ENCODE measurements around the gene TREML4. TPM values are rescaled to one million over a fixed set of nuclear protein-coding genes. Genes with fewer than 3 reads are reported as not detected.

The TREML4 gene
- total and polyA plus RNA-seq, 10 of the 15 experiments (the other 5 are each of a cell fraction or from before 2014, with no cell fraction given) = not detected

GRCh38 chr6:41228616-41229015 is 467 bp downstream of the TREML4 start:
- BruUV-seq (replicated peaks) = no TSS peak
- Histone ChIP-seq H4K20me1 (ENCODE audit: control insufficient read depth, insufficient read depth) (no peaks in the 10 kb centered on the region), H3K9me3 (replicated peaks; ENCODE audit: control insufficient read depth, insufficient read depth, low read length) (no peaks in the 10 kb centered on the region), H3K4me3 (no peak overlapping the region), H3K9ac (ENCODE audit: control insufficient read depth, insufficient read depth, low read length) (no peak overlapping the region), H2AFZ (ENCODE audit: control insufficient read depth, low read depth, low read length) (no peak overlapping the region), H3K4me1 (ENCODE audit: control insufficient read depth, insufficient read depth, low read length) (no peaks in the 10 kb centered on the region), H3K27me3 (replicated peaks in 1 of 2; ENCODE audit: control insufficient read depth in 2 of 2, insufficient read depth in 2 of 2, low read length in 1 of 2) (peaks cover 0 to 3% of the 10 kb centered on the region in 2 experiments; a peak in 1 of 4 replicates), H3K36me3 (ENCODE audit: control insufficient read depth in 2 of 2, insufficient read depth in 2 of 2, low read length in 1 of 2) (no peaks in the 10 kb centered on the region), H3K79me2 (ENCODE audit: control insufficient read depth, insufficient read depth, low read length) (no peaks in the 10 kb centered on the region), H3K4me2 (ENCODE audit: control insufficient read depth, insufficient read depth) (no peak overlapping the region), H3K27ac (ENCODE audit: control insufficient read depth, insufficient read depth) (no peak overlapping the region)
- no peak for TF ChIP-seq MYB (IDR thresholded peaks at IDR 0.05; ENCODE audit: borderline replicate concordance, low read depth, low read length)
- peak in 2 of 3 experiments; percentile 8 to 11; a peak in 1 of 6 replicates for TF ChIP-seq CTCF (IDR thresholded peaks at IDR 0.05 in 2 of 3, conservative IDR thresholded peaks at IDR 0.05 in 1 of 3; ENCODE audit: control insufficient read depth in 2 of 3, extremely low read depth in 1 of 3, insufficient read depth in 1 of 3, low read depth in 3 of 3, low read length in 3 of 3)
- no peak for TF ChIP-seq NFXL1 (IDR thresholded peaks at IDR 0.05; ENCODE audit: borderline replicate concordance)
- TF ChIP-seq E2F4 (IDR thresholded peaks at IDR 0.05; ENCODE audit: low read depth, low read length) = no peak
- TF ChIP-seq SIX5 (IDR thresholded peaks at IDR 0.05; ENCODE audit: low read depth, low read length, severe bottlenecking) = no peak
- TF ChIP-seq HDAC2 (IDR thresholded peaks at IDR 0.05) = no peak
- TF ChIP-seq RAD21 (IDR thresholded peaks at IDR 0.05; ENCODE audit: insufficient read depth, low read depth, low read length) = peak; percentile 27; the same call in 1 of the 2 replicates
- TF ChIP-seq POLR2A (IDR thresholded peaks at IDR 0.05; ENCODE audit: low read depth, low read length) = no peak
- no peak for TF ChIP-seq GABPA (IDR thresholded peaks at IDR 0.05; ENCODE audit: low read depth)
- no peak for DNase-seq (ENCODE audit: low read depth, low spot score)
- ChIA-PET SMC1A (ENCODE audit: uncharacterized antibody, unreplicated experiment) (no interaction called here), RAD21 (ENCODE audit: unreplicated experiment) (no interaction called here), CTCF (no interaction called here), POLR2A (no interaction called here)
- 18% methylated on average over 4 of the region's 5 CpGs for WGBS (ENCODE audit: insufficient coverage, insufficient replicate concordance, low lambda C conversion rate, missing lambda C conversion rate)
- in situ Hi-C loops (cut with MboI) (no loop called here), intact Hi-C loops (cut with micrococcal nuclease; ENCODE audit: unreplicated experiment) (no loop called here)
- ATAC-seq = no peak
- no peak for FAIRE-seq
